H54 (cell line): ENCODE data around the gene ADRA2C.

Experiments
- DNase-seq: peaks from one replicate; pipeline ENCODE4 v3.0.0; 2011; ENCODE audit warnings: low spot score, mixed read lengths; ENCODE audit not compliant: insufficient read length
- FAIRE-seq: peaks from 3 replicates; lab custom pipeline; 2011; peaks lifted over from hg19 to GRCh38; lab: Jason Lieb, UNC
- POLR2A ChIP-seq: IDR thresholded peaks from 2 replicates; pipeline ENCODE4 v1.6.1; 2011; ENCODE audit warnings: low read depth, mild to moderate bottlenecking, low read length

Gene ADRA2C

GRCh38 chr4:3727847-3728469, 38.2 kb upstream of the ADRA2C start:
- no peak for DNase-seq
- no peak for TF ChIP-seq POLR2A
- FAIRE-seq = no peak

- no peak for TF ChIP-seq POLR2A
- DNase-seq (peak; percentile 65), FAIRE-seq (no peak)
Measured at GRCh38 chr4:3729188-3729881, 36.9 kb upstream of the ADRA2C start.

- no peak for DNase-seq
- TF ChIP-seq POLR2A = no peak
- no peak for FAIRE-seq
Measured at GRCh38 chr4:3729882-3730226, 36.3 kb upstream of the ADRA2C start.

GRCh38 chr4:3730422-3731190, 35.6 kb upstream of the ADRA2C start:
- no peak for FAIRE-seq
- no peak for DNase-seq
- TF ChIP-seq POLR2A = no peak

GRCh38 chr4:3732076-3733028, 33.8 kb upstream of the ADRA2C start:
- FAIRE-seq (no peak), DNase-seq (no peak)
- no peak for TF ChIP-seq POLR2A

- no peak for TF ChIP-seq POLR2A
- FAIRE-seq (no peak), DNase-seq (no peak)
Measured at GRCh38 chr4:3733195-3733594, 33.0 kb upstream of the ADRA2C start.

GRCh38 chr4:3735196-3735595, 31.0 kb upstream of the ADRA2C start:
- FAIRE-seq (no peak), DNase-seq (no peak)
- no peak for TF ChIP-seq POLR2A

- no peak for DNase-seq
- FAIRE-seq = no peak
- TF ChIP-seq POLR2A = no peak
Measured at GRCh38 chr4:3736290-3736689, 29.9 kb upstream of the ADRA2C start.

GRCh38 chr4:3736806-3737205, 29.4 kb upstream of the ADRA2C start:
- TF ChIP-seq POLR2A = no peak
- DNase-seq = no peak
- no peak for FAIRE-seq

- TF ChIP-seq POLR2A = no peak
- DNase-seq (no peak), FAIRE-seq (no peak)
Measured at GRCh38 chr4:3739577-3739976, 26.6 kb upstream of the ADRA2C start.

GRCh38 chr4:3740256-3740655, 25.9 kb upstream of the ADRA2C start:
- FAIRE-seq = no peak
- TF ChIP-seq POLR2A = no peak

GRCh38 chr4:3741217-3742011, 24.8 kb upstream of the ADRA2C start:
- DNase-seq (no peak), FAIRE-seq (no peak)
- TF ChIP-seq POLR2A = no peak

More at GRCh38 chr4:3740256-3740655, 25.9 kb upstream of the ADRA2C start:
- DNase-seq = no peak

GRCh38 chr4:3742610-3743009, 23.6 kb upstream of the ADRA2C start:
- DNase-seq (no peak), FAIRE-seq (no peak)
- no peak for TF ChIP-seq POLR2A
